Right lobe of liver (tissue), 6 donors: Measurements from ENCODE around the gene CITED4. TPM values are rescaled to one million over a fixed set of nuclear protein-coding genes. Genes with fewer than 3 reads are reported as not detected.

Experiments
- ATAC-seq, 4 donors: fragments of 200-7000 bp; cut with Tn5 transposase; one replicate each; pipeline ENCODE4 v1.9.1; 2020; ENCODE audit warnings: mild to moderate bottlenecking in 4 of 4, moderate library complexity in 4 of 4
- DNase-seq, 3 donors: peaks; one replicate each; pipeline ENCODE4 v3.0.0-alpha.2; 2020
- H3K27ac ChIP-seq, 3 donors: fragments of 200-600 bp; one replicate each; pipeline ENCODE4 v1.8.0; 2022
- H3K27me3 ChIP-seq, 2 donors: fragments of 200-600 bp; one replicate each; pipeline ENCODE4 v1.8.0; 2022
- H3K36me3 ChIP-seq, 4 donors: fragments of 200-600 bp; sonication (generic) in 1 of 4; one replicate each; pipeline versions ENCODE4 v1.5.1 to v1.8.0; 2017 to 2022; ENCODE audit warnings: control low read depth in 1 of 4
- H3K4me1 ChIP-seq, 4 donors: fragments of 200-600 bp; sonication (generic) in 1 of 4; one replicate each; pipeline versions ENCODE4 v1.5.1 to v1.8.0; 2017 to 2022; ENCODE audit warnings: control low read depth in 1 of 4
- H3K4me3 ChIP-seq, 3 donors: fragments of 200-600 bp; one replicate each; pipeline ENCODE4 v1.8.0; 2022
- H3K9me3 ChIP-seq, 4 donors: fragments of 200-600 bp; sonication (generic) in 1 of 4; one replicate each; pipeline versions ENCODE4 v1.5.1 to v1.8.0; 2017 to 2022; ENCODE audit warnings: control low read depth in 1 of 4
- CTCF ChIP-seq, 4 donors: fragments of 200-600 bp in 3 of 4; fragments of 450-650 bp in 1 of 4; IDR thresholded peaks; one replicate each; pipeline versions ENCODE4 v1.5.1 to v1.8.0; 2016 to 2022; ENCODE audit warnings: antibody characterized with exemption in 4 of 4, mild to moderate bottlenecking in 2 of 4
- POLR2A ChIP-seq: fragments of 450-650 bp; IDR thresholded peaks from one replicate; pipeline ENCODE4 v1.6.1; 2017; ENCODE audit warnings: antibody characterized with exemption, mild to moderate bottlenecking
- WGBS: methylation state at CpG from one replicate; pipeline ENCODE4 v1.1.6; 2018; ENCODE audit warnings: low coverage, low lambda C conversion rate; ENCODE audit not compliant: insufficient coverage; ENCODE audit errors: missing lambda C conversion rate; 5-methylcytosine and 5-hydroxymethylcytosine counted together
- intact Hi-C, 2 donors: fragments of 100-400 bp; cut with DNase I; formaldehyde crosslinking; loops; one replicate each; pipeline versions ENCODE4 v1.11.2 to v1.14.1; 2022
- total RNA-seq, 6 experiments: library from RNA; depleted of rRNA in 2 of 6; stranded (reverse); fragments of >200 nt in 2 of 6; fragmentation: NEBNext Ultra II Directional in 3 of 6; extraction: Animal tissue kit (Norgen Biotek cat#: 25700) in 3 of 6; gene quantifications; one replicate each; pipeline versions ENCODE4 v1.1.0 to v1.2.4, GENCODE V29; 2016 to 2023
- donor health status: DM: no; HTN: yes; CAD: no.
- donor health status: DM: no; HTN: no; CAD: no.
- donor health status: DM: no; HTN: no; CAD: no.
- donor health status: DM: no; HTN: yes; CAD: no.
- donor health status: DM: no; HTN: yes; CAD: no.

CITED4 gene
- total RNA-seq, 6 experiments from 2014 or later: 19.0 to 116 (median 25.8) TPM

- Histone ChIP-seq H3K4me3 (no peak overlapping the region), H3K4me1 (peaks cover 0 to 10% (median 0%) of the 10 kb centered on the region in 4 donors), H3K36me3 (no peaks in the 10 kb centered on the region), H3K27ac (no peak overlapping the region), H3K27me3 (no peaks in the 10 kb centered on the region), H3K9me3 (no peaks in the 10 kb centered on the region)
- intact Hi-C loops: no loop called here
- no peak for DNase-seq
- no peak for ATAC-seq
- TF ChIP-seq POLR2A (no peak), CTCF (IDR thresholded peaks at IDR 0.05) (no peak)
- 82% methylated on average over 1 of the region's 2 CpGs for WGBS
Measured at GRCh38 chr1:40892354-40892753, 30.2 kb upstream of the CITED4 start.

GRCh38 chr1:40890771-40891170, 28.6 kb upstream of the CITED4 start:
- Histone ChIP-seq H3K27me3 (no peaks in the 10 kb centered on the region), H3K9me3 (no peaks in the 10 kb centered on the region), H3K27ac (no peak overlapping the region), H3K4me3 (no peak overlapping the region), H3K36me3 (no peaks in the 10 kb centered on the region), H3K4me1 (no peaks in the 10 kb centered on the region)
- no peak for TF ChIP-seq CTCF (IDR thresholded peaks at IDR 0.05)
- no peak for TF ChIP-seq POLR2A
- no peak for ATAC-seq
- DNase-seq: no peak
- WGBS: 31% methylated on average over 1 of the region's 2 CpGs
- intact Hi-C loops: no loop called here

- 86% methylated on average over 6 of the region's 6 CpGs for WGBS
- TF ChIP-seq CTCF (IDR thresholded peaks at IDR 0.05) (no peak), POLR2A (no peak)
- H3K27ac ChIP-seq: no peak overlapping the region
- DNase-seq (no peak), ATAC-seq (no peak)
- no peak overlapping the region for H3K4me3 ChIP-seq
- intact Hi-C loops: no loop called here
- peaks cover 0 to 7% (median 0%) of the 10 kb centered on the region in 4 donors for H3K4me1 ChIP-seq
- no peaks in the 10 kb centered on the region for H3K9me3 ChIP-seq
- H3K36me3 ChIP-seq: no peaks in the 10 kb centered on the region
- peaks cover 0 to 10% of the 10 kb centered on the region in 2 donors for H3K27me3 ChIP-seq
Measured at GRCh38 chr1:40887652-40888051, 25.5 kb upstream of the CITED4 start.

- H3K27ac ChIP-seq: no peak overlapping the region
- peaks cover 0 to 10% of the 10 kb centered on the region in 2 donors for H3K27me3 ChIP-seq
- intact Hi-C loops: no loop called here
- no peak overlapping the region for H3K4me3 ChIP-seq
- no CpG with 5 or more reads among the region's 1 CpG for WGBS
- no peak for TF ChIP-seq POLR2A
- no peak for TF ChIP-seq CTCF (IDR thresholded peaks at IDR 0.05)
- DNase-seq: no peak
- ATAC-seq: no peak
- peaks cover 0 to 7% (median 0%) of the 10 kb centered on the region in 4 donors for H3K4me1 ChIP-seq
- H3K9me3 ChIP-seq: no peaks in the 10 kb centered on the region
- no peaks in the 10 kb centered on the region for H3K36me3 ChIP-seq
Measured at GRCh38 chr1:40887012-40887378, 24.8 kb upstream of the CITED4 start.
